ENCODE measurements around the gene TIMMDC1. TPM values are rescaled to one million over a fixed set of nuclear protein-coding genes. Genes with fewer than 3 reads are reported as not detected.

The TIMMDC1 gene
- total and polyA plus RNA-seq, 9 of the 15 experiments (the other 6 are each of a cell fraction or from before 2014, with no cell fraction given): 62.1 to 226 (median 86.6) TPM

- TF ChIP-seq NELFE (IDR thresholded peaks at IDR 0.05; ENCODE audit: insufficient read depth, insufficient read length): no peak
- peak; percentile 18; the same call in 1 of the 2 replicates for TF ChIP-seq NFE2 (IDR thresholded peaks at IDR 0.05; ENCODE audit: low read depth)
- no peak for TF ChIP-seq RAD51 (IDR thresholded peaks at IDR 0.05; ENCODE audit: borderline replicate concordance, low read depth)
- TF ChIP-seq PHF20 (IDR thresholded peaks at IDR 0.05; ENCODE audit: partially characterized antibody): no peak
- no peak for TF ChIP-seq ZNF354B (CRISPR knock-in tag; IDR thresholded peaks at IDR 0.05)
- TF ChIP-seq RREB1 (CRISPR knock-in tag; IDR thresholded peaks at IDR 0.05): no peak
- no peak for TF ChIP-seq HBP1 (CRISPR knock-in tag; IDR thresholded peaks at IDR 0.05)
- no peak for TF ChIP-seq ELF2 (CRISPR knock-in tag; IDR thresholded peaks at IDR 0.05)
- TF ChIP-seq, protein P1, sequence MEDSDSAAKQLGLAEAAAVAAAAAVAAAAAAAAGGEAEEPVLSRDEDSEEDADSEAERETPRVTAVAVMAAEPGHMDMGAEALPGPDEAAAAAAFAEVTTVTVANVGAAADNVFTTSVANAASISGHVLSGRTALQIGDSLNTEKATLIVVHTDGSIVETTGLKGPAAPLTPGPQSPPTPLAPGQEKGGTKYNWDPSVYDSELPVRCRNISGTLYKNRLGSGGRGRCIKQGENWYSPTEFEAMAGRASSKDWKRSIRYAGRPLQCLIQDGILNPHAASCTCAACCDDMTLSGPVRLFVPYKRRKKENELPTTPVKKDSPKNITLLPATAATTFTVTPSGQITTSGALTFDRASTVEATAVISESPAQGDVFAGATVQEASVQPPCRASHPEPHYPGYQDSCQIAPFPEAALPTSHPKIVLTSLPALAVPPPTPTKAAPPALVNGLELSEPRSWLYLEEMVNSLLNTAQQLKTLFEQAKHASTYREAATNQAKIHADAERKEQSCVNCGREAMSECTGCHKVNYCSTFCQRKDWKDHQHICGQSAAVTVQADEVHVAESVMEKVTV (CRISPR knock-in tag; IDR thresholded peaks at IDR 0.05): 0 out of 2 replicates have a peak, but pooled peaks have one; percentile 23
- TF ChIP-seq, protein P2, sequence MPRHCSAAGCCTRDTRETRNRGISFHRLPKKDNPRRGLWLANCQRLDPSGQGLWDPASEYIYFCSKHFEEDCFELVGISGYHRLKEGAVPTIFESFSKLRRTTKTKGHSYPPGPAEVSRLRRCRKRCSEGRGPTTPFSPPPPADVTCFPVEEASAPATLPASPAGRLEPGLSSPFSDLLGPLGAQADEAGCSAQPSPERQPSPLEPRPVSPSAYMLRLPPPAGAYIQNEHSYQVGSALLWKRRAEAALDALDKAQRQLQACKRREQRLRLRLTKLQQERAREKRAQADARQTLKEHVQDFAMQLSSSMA (CRISPR knock-in tag; IDR thresholded peaks at IDR 0.05): no peak
- TF ChIP-seq ZBTB5 (IDR thresholded peaks at IDR 0.05): no peak
- TF ChIP-seq ZNF232 (CRISPR knock-in tag; IDR thresholded peaks at IDR 0.05): no peak
- TF ChIP-seq NFE2L1 (tag; IDR thresholded peaks at IDR 0.05; ENCODE audit: borderline replicate concordance, low read depth): no peak
- TF ChIP-seq, protein P3, sequence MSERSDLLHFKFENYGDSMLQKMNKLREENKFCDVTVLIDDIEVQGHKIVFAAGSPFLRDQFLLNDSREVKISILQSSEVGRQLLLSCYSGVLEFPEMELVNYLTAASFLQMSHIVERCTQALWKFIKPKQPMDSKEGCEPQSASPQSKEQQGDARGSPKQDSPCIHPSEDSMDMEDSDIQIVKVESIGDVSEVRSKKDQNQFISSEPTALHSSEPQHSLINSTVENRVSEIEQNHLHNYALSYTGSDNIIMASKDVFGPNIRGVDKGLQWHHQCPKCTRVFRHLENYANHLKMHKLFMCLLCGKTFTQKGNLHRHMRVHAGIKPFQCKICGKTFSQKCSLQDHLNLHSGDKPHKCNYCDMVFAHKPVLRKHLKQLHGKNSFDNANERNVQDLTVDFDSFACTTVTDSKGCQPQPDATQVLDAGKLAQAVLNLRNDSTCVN (CRISPR knock-in tag; IDR thresholded peaks at IDR 0.05): no peak
Measured at GRCh38 chr3:119559441-119559963, 61.2 kb downstream of the TIMMDC1 start, which contains the start of gene CD80 (continued).
